ENCODE measurements around the gene FOXN3. TPM values are rescaled to one million over a fixed set of nuclear protein-coding genes. Genes with fewer than 3 reads are reported as not detected.
A peak's percentile ranks its signal among the peaks of the same experiment; 100 is the strongest.

The FOXN3 gene
- total RNA-seq, 1 donor from 2014 or later: 108 TPM

DNA sequence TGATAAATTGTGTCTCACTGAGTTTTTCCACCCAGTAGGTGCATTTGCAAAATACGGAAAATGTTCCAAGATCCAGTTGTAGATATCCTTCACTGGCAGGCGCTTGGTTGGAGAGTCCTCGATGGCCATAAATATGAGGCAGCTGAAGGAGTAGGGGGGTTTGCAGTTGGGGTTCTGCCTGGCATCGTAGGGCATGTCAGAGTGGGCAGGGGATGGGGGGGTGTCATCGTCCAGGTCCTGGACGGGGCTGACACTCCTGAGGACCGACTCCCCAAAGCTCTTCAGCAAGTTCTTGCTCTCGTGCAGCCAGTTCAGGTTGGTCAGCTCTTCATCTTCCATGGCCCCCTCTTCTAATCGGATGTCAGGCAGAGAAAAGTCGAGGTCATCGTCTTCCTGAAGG is 5.1 kb downstream of the FOXN3 start:
- no peak overlapping the region for H3K4me3 Mint-ChIP-seq (ENCODE audit: unreplicated experiment)
- no peak overlapping the region for H3K27ac Mint-ChIP-seq (ENCODE audit: unreplicated experiment)
- peaks cover 18% of the 10 kb centered on the region for H3K27me3 Mint-ChIP-seq (ENCODE audit: unreplicated experiment)
- H3K9me3 Mint-ChIP-seq (ENCODE audit: unreplicated experiment): no peaks in the 10 kb centered on the region
- H3K36me3 Mint-ChIP-seq (ENCODE audit: low read depth, unreplicated experiment): peaks cover 41% of the 10 kb centered on the region
- peaks cover 33% of the 10 kb centered on the region for H3K4me1 Mint-ChIP-seq (ENCODE audit: unreplicated experiment)
- TF ChIP-seq, protein P1, sequence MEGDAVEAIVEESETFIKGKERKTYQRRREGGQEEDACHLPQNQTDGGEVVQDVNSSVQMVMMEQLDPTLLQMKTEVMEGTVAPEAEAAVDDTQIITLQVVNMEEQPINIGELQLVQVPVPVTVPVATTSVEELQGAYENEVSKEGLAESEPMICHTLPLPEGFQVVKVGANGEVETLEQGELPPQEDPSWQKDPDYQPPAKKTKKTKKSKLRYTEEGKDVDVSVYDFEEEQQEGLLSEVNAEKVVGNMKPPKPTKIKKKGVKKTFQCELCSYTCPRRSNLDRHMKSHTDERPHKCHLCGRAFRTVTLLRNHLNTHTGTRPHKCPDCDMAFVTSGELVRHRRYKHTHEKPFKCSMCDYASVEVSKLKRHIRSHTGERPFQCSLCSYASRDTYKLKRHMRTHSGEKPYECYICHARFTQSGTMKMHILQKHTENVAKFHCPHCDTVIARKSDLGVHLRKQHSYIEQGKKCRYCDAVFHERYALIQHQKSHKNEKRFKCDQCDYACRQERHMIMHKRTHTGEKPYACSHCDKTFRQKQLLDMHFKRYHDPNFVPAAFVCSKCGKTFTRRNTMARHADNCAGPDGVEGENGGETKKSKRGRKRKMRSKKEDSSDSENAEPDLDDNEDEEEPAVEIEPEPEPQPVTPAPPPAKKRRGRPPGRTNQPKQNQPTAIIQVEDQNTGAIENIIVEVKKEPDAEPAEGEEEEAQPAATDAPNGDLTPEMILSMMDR (IDR thresholded peaks at IDR 0.05; ENCODE audit: unreplicated experiment): no peak
- no peak for DNase-seq (ENCODE audit: low spot score)

DNA sequence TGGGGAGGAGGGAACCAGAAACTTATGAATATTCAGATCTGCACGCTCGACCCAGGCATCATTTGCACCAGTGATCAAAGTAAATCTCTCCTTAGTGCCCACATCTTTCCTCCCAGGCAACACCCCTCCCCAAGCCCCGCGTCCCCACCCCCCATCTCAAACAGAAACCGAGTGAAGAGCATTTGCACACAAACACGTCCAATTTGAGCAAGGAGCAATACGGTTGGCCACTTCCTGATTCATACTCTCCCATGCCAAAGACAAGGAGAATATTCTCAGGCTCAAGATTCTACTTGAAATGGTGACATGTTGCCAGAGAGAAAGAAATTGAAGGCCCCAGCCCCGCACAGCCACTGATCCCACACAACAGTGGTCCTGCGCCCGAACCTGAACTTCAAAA is 7.1 kb downstream of the FOXN3 start:
- no peaks in the 10 kb centered on the region for H3K9me3 Mint-ChIP-seq (ENCODE audit: unreplicated experiment)
- H3K4me3 Mint-ChIP-seq (ENCODE audit: unreplicated experiment): peak overlapping the region; percentile 50
- H3K27ac Mint-ChIP-seq (ENCODE audit: unreplicated experiment): no peak overlapping the region
- no peak for DNase-seq (ENCODE audit: low spot score)
- TF ChIP-seq, protein P1 (IDR thresholded peaks at IDR 0.05; ENCODE audit: unreplicated experiment): no peak
- peaks cover 40% of the 10 kb centered on the region for H3K36me3 Mint-ChIP-seq (ENCODE audit: low read depth, unreplicated experiment)
- H3K27me3 Mint-ChIP-seq (ENCODE audit: unreplicated experiment): peaks cover 7% of the 10 kb centered on the region
- H3K4me1 Mint-ChIP-seq (ENCODE audit: unreplicated experiment): peaks cover 30% of the 10 kb centered on the region

DNA sequence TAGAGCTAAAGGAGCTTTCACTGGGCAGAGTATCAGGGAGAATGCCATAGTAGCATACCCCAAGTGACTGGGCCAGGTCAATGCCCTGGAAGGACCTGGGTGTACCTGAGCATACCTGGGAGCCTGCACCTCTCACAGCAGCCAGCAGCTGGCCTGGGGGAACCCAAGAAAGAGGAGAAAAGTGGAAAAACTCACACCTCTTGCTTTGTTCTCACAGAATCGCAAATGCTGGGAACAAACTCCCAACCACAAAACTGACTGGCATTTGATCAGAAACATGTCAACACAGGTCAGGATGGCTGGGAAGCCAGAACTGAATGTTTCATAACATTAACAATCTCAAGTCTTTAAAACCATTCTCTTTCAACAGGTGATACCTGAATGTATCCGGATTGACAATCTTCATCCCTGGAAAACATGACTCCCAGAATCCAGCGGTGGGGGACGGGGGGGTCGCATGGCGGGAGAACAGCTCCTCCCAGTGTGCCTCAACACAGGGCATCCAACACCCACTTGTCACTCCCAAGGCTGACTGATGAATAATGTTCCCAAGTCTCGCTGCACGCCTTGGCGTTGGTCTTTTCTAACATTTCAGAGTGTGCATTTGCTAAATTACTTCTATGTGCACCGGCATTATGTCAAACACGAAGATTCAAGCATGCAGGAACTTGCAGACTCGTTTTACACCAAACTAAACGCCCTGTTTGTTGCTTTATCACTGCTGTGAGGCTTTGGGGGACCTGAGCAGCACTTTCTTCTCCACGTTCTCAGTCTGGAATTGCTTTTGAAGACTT is 7.9 kb downstream of the FOXN3 start:
- H3K4me3 Mint-ChIP-seq (ENCODE audit: unreplicated experiment): peak overlapping the region; percentile 37
- H3K4me1 Mint-ChIP-seq (ENCODE audit: unreplicated experiment): peaks cover 28% of the 10 kb centered on the region
- TF ChIP-seq, protein P1 (IDR thresholded peaks at IDR 0.05; ENCODE audit: unreplicated experiment): no peak
- H3K36me3 Mint-ChIP-seq (ENCODE audit: low read depth, unreplicated experiment): peaks cover 44% of the 10 kb centered on the region
- H3K9me3 Mint-ChIP-seq (ENCODE audit: unreplicated experiment): no peaks in the 10 kb centered on the region
- DNase-seq (ENCODE audit: low spot score): no peak
- no peak overlapping the region for H3K27ac Mint-ChIP-seq (ENCODE audit: unreplicated experiment)
- peaks cover 6% of the 10 kb centered on the region for H3K27me3 Mint-ChIP-seq (ENCODE audit: unreplicated experiment)

DNA sequence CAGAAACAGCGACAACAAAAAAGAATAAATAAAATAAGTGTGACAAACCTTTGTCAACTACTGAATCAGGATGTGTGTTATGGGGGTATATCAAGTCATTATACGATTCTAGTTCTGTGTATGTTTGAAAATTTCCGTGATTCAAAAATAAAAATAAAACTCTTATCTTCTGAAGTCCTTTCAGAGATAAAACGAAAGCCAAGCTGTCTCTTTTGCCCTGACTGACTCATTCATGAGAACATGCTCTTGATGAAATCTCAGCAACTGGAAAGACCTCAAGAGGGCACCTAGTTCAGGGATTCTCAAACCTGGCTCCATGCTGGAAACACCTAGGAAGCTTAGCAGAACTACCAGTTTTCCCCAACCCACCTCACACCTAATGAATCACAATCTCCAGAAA is 9.2 kb downstream of the FOXN3 start:
- Mint-ChIP-seq H3K4me1 (ENCODE audit: unreplicated experiment) (peaks cover 28% of the 10 kb centered on the region), H3K27me3 (ENCODE audit: unreplicated experiment) (peaks cover 4% of the 10 kb centered on the region), H3K36me3 (ENCODE audit: low read depth, unreplicated experiment) (peaks cover 41% of the 10 kb centered on the region), H3K4me3 (ENCODE audit: unreplicated experiment) (no peak overlapping the region), H3K27ac (ENCODE audit: unreplicated experiment) (peak overlapping the region; percentile 86), H3K9me3 (ENCODE audit: unreplicated experiment) (no peaks in the 10 kb centered on the region)
- DNase-seq (ENCODE audit: low spot score): no peak
- TF ChIP-seq, protein P1 (IDR thresholded peaks at IDR 0.05; ENCODE audit: unreplicated experiment): no peak

DNA sequence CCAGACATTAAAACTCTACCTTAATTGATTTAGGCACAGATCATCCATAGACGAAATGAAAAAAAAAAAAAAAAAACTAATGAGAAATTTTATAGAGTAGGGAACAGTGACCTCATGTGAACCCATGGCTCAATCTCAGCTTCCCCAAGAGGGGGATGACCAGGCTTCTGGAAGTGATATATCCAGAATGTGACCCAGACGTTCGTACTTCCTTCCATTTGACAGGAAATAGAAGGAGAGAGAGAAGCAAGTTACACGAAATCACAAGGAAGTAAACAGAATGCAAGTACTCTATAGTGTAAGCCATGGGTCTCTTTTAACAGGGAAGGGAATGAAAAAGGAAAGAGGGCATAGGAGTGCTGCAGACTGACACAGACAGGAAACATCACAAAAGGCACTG is 10.1 kb downstream of the FOXN3 start:
- peaks cover 37% of the 10 kb centered on the region for H3K36me3 Mint-ChIP-seq (ENCODE audit: low read depth, unreplicated experiment)
- TF ChIP-seq, protein P1 (IDR thresholded peaks at IDR 0.05; ENCODE audit: unreplicated experiment): no peak
- H3K4me1 Mint-ChIP-seq (ENCODE audit: unreplicated experiment): peaks cover 31% of the 10 kb centered on the region
- no peak overlapping the region for H3K4me3 Mint-ChIP-seq (ENCODE audit: unreplicated experiment)
- H3K9me3 Mint-ChIP-seq (ENCODE audit: unreplicated experiment): no peaks in the 10 kb centered on the region
- no peak for DNase-seq (ENCODE audit: low spot score)
- peak overlapping the region; percentile 93 for H3K27ac Mint-ChIP-seq (ENCODE audit: unreplicated experiment)
- peaks cover 4% of the 10 kb centered on the region for H3K27me3 Mint-ChIP-seq (ENCODE audit: unreplicated experiment)

All from endothelial cell (in vitro differentiated cells).